ENCODE measurements around the gene ST8SIA5.

ST8SIA5 gene

GRCh38 chr18:46706968-46707367, 49.9 kb downstream of the ST8SIA5 start:
- DNase-seq = no peak

GRCh38 chr18:46705521-46705920, 51.3 kb downstream of the ST8SIA5 start:
- no peak for DNase-seq

DNA sequence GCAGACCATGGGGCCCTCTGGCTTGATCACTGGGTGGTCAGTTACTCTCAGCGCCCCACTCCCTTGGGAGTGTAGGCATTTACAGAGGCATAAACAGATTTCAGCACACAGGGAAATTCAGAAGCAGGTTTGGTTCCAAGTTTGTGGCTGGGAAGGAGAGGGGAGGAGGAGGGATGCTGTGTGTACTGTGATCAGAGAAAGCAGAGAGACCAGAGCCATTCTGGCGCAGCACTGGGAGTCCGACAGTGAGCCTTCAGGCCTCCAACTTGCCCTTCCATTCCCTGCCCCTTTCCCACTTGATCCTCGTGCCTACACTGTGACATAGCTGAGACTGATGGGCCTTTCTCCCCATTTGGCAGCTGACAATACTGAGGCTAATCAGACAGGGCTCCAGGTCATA, 52.0 kb downstream of the ST8SIA5 start:
- DNase-seq = no peak

- no peak for DNase-seq
Observed at GRCh38 chr18:46704189-46704588, 52.7 kb downstream of the ST8SIA5 start.

DNA sequence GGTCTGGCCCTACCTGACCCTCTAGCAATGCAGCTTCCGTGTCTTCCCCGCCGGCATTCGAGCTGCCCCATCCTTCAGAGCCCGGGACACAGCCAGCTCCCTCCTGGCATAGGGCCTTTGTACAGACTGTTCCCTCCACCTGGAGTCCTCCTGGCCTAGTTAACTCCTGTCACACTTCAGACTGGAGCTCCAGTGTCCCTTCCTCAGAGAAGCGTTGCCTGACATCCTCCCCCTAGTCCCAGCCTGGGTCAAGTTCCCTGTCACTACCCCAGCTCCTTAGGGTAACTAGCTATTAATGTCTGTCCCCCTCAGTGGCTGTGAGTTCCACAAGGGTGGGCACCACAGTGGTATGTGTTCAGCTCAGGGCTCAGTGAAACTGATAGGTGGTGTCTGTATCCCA, 54.4 kb downstream of the ST8SIA5 start:
- no peak for DNase-seq

GRCh38 chr18:46700066-46700824, 56.6 kb downstream of the ST8SIA5 start:
- no peak for DNase-seq

GRCh38 chr18:46696702-46697101, 60.2 kb downstream of the ST8SIA5 start:
- DNase-seq = no peak

DNA sequence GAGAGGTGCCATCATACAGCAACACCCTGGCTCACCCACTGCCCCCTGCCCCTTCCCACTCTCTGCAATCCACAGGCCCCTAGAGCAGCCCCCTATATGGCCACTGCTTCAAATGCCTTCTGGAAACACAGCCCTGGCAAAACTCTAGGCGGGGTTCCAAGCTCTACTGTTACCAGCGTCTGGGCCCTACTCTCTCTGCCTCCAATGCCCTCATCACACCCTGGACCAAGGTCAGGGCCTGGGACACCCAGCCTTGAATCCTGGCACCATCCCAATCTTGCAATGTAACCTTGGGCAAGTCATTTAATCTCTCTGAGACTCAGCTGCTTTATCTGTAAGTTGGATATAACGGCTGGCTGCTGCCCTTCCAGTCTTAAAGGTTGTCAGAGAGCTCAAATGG, 60.6 kb downstream of the ST8SIA5 start:
- no peak for DNase-seq

DNA sequence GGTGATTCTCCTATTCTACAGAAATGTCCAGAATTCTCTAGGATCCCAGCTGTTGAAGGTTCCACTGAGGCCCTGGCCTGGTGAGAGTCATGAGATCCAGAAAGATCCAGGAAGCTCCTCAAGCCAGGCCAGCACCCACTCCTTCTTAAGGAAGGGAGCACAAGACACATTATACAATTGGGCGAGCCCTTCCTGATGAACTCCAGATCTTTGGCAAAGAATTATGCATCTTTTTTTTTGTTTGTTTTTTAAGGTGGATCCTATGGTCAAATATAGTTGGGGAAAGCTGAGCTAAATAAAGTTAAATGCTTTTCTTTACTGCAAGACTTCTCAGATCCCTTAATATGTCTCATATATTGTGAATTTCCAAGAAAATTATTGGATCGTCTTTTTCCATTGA, 62.9 kb downstream of the ST8SIA5 start:
- no peak for DNase-seq

DNA sequence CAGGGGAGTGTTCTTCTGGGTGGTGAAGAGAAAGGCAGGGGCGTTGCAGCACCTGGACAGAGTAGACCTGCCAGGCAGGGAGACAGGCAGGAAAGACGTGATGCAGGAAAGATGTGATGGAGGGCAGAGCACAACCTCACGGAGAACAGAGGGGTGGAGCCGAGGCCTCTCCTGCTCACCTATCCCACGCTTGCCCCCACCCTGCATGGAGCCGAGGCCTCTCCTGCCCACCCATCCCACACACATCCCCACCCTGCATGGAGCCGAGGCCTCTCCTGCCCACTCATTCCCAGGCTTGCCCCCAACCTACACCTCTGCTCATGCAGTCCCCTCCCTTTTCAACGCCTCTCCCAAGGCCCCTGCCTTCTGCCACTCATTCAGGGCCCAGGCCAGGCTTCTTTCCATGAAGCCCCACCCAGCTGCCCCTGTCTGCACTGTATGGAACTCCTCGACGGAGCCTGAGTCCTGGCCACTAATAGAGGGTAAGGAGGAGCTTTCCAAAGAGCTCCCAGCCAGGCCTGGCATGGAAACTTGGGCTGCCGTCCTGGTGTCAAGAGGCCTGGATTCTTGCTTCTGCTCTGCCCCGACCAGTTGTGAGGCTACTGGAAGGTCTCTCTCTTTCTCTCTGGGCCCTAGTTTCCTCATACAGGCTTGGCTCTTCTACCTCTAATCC, 67.9 kb downstream of the ST8SIA5 start:
- DNase-seq = no peak

DNA sequence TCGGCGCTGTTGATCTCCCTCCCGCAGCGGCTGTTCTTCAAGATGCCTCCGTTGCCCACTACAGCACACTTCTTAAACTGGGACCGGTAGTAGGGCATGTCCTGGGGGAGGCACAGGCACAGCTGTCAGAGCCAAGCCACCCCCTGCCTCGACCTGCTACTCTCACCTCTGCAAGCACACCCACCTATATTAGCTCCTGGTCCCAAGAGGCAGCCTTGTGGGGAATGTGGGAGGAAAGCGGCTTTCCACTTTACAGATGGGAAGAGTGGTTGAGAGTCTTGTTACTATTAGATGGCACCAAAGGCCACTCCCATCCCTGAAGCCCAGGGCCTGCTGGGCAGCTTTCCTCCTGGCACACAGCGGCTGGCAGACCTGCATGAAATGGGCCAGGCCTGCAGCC, 70.7 kb downstream of the ST8SIA5 start:
- DNase-seq = no peak

GRCh38 chr18:46683252-46683651, 73.6 kb downstream of the ST8SIA5 start:
- DNase-seq = no peak

DNA sequence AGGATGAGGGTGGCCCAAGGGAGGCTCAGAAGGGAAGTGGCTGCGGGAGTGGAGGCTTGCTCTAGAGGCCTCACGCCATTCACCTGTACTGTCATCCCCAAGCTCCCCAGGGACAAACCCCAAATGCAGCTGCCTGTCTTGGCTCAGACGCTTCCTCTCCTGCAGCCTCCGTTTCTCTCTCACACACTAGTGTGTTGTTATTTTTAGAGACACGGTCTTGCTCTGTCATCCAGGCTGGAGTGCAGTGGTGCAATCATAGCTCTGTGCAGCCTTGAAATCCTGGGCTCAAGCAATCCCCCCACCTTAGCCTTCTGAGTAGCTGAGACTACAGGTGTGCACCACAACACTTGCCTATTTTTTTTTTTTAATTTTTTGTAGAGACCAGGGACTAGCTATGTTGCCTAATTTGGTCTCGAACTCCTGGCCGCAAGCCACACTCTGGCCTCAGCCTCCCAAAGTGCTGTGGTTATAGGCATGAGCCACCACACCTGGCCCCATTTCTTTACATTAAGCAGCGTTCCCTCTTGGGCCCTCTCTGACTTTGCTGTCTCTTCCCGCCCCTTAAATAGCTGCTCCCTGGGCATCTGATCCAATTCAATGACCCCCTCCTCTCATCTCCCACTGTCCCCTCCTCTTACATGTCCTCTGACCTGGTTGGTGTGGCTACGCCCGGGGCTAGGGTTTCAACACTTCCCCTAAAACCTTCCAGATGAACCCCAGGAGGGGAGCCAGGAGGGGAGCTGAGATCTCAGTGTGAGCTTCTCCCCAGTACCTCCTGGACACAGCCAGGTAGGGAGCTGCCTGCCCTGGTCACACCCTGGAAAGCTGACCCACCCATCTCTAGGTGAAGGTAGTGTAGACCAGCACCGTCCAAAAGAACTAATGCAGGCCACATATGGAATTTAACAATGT, 75.8 kb downstream of the ST8SIA5 start:
- no peak for DNase-seq

GRCh38 chr18:46679846-46680598, 76.8 kb downstream of the ST8SIA5 start:
- no peak for DNase-seq

DNA sequence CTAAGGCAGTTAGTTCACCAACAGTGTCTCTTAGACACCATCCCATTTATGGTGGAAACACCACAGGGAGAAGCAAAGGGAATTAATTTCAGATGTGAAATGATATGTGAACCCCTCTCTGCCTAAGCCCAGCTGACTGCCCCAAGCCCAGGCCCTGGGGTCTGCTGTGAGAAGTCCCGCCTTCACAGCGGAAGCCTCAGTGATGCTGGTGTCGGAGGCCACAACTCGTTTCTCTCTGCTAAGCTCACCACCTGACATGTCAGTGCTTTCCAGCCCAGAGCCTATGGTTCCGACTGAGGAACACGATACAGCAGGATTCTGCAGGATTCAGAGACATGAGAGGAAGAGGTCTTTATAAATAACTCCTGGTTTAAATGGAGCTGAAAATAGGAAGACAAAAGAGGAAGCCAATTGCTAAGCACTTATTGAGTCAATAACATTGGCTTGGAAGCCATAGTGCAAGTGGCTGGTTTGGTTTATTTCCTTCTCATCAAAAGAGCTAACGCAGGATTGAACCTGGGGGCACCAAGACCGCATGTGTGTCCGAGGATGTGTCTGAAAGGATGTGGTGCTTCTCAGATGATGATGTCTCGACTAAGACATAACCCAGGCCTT, 78.0 kb downstream of the ST8SIA5 start:
- DNase-seq = peak; percentile 3 to 62 (median 28)

- DNase-seq = no peak
Observed at GRCh38 chr18:46678041-46678440, 78.8 kb downstream of the ST8SIA5 start.

DNA sequence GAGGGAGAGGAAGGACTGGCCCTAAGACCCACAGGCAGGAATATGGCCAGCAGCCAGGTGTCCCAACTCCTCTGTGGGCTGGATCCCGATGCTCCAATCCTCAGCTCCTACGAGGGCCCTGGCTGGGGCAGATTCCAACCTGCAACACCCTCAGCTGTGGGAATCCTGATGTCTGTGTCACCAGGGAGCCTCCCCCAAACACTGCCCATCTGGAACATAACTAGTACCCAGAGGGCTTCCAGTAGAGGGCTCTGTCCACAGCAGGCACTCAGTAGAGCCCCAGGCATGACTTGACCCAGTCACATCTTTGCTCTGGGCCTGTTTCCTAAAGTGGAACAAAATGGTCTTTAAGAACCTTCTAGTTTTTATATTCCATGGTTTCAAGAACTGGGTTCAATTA, 79.2 kb downstream of the ST8SIA5 start:
- DNase-seq = peak in 1 of 4 experiments; percentile 7

GRCh38 chr18:46676182-46676835, 80.5 kb downstream of the ST8SIA5 start:
- no peak for DNase-seq

GRCh38 chr18:46675112-46675511, 81.7 kb downstream of the ST8SIA5 start:
- DNase-seq = no peak

GRCh38 chr18:46672062-46672970, 84.5 kb downstream of the ST8SIA5 start:
- DNase-seq = no peak

All from suppressor macrophage (primary cell).